Keratinocyte (primary cell): ENCODE measurements around the gene LLGL1. TPM values are rescaled to one million over a fixed set of nuclear protein-coding genes. Genes with fewer than 3 reads are reported as not detected.

Source experiments
- DNase-seq: peaks from one replicate; pipeline ENCODE4 v3.0.0-alpha.2; 2011; ENCODE audit warnings: low read depth, missing footprints, low spot score
- FAIRE-seq: peaks from 2 replicates; lab custom pipeline; 2011; peaks lifted over from hg19 to GRCh38; lab: Jason Lieb, UNC
- H2AFZ ChIP-seq: 2 replicates; pipeline ENCODE4 v1.6.0; 2012; ENCODE audit warnings: low read length, control low read depth, inconsistent platforms; ENCODE audit not compliant: control insufficient read depth
- H3K27ac ChIP-seq: 2 replicates; pipeline ENCODE4 v1.5.1; 2011; ENCODE audit warnings: low read length; ENCODE audit not compliant: control insufficient read depth, insufficient read depth
- H3K27me3 ChIP-seq: 3 replicates; pipeline ENCODE4 v1.6.0; 2011; ENCODE audit warnings: low read length; ENCODE audit not compliant: control insufficient read depth, insufficient read depth; ENCODE audit errors: extremely low read depth
- H3K36me3 ChIP-seq, 2 experiments: 2 replicates in 1 of 2; 3 replicates in 1 of 2; pipeline ENCODE4 v1.5.1; 2011; ENCODE audit warnings: low read length in 2 of 2, mild to moderate bottlenecking in 1 of 2; ENCODE audit not compliant: control insufficient read depth in 2 of 2, insufficient read depth in 2 of 2; ENCODE audit errors: extremely low read depth in 1 of 2
- H3K4me1 ChIP-seq: 3 replicates; pipeline ENCODE4 v1.5.1; 2011; ENCODE audit warnings: low read length; ENCODE audit not compliant: control insufficient read depth, insufficient read depth; ENCODE audit errors: extremely low read depth
- H3K4me2 ChIP-seq: 3 replicates; pipeline ENCODE4 v1.6.0; 2011; ENCODE audit warnings: low read depth, low read length; ENCODE audit not compliant: control insufficient read depth, insufficient read depth; ENCODE audit errors: extremely low read depth
- H3K4me3 ChIP-seq, 3 experiments: fragments of 200-600 bp in 1 of 3; sonication (generic) in 1 of 3; 2 replicates in 2 of 3; 3 replicates in 1 of 3; pipeline ENCODE4 v1.5.1; 2011 to 2016; ENCODE audit warnings: low read length in 3 of 3, mild to moderate bottlenecking in 3 of 3, control low read depth in 2 of 3, inconsistent platforms in 1 of 3, low read depth in 1 of 3, mixed read lengths in 1 of 3, mixed run types in 1 of 3, moderate library complexity in 1 of 3; ENCODE audit not compliant: control insufficient read depth in 2 of 3, insufficient read depth in 2 of 3; ENCODE audit errors: extremely low read depth in 1 of 3
- H3K79me2 ChIP-seq: 2 replicates; pipeline ENCODE4 v1.6.0; 2012; ENCODE audit warnings: low read length; ENCODE audit not compliant: control insufficient read depth, insufficient read depth
- H3K9ac ChIP-seq: 3 replicates; pipeline ENCODE4 v1.6.0; 2011; ENCODE audit warnings: low read length; ENCODE audit not compliant: control insufficient read depth, insufficient read depth; ENCODE audit errors: extremely low read depth
- H3K9me1 ChIP-seq: 3 replicates; pipeline ENCODE4 v1.6.0; 2011; ENCODE audit warnings: low read length; ENCODE audit not compliant: control insufficient read depth, insufficient read depth; ENCODE audit errors: extremely low read depth
- H3K9me3 ChIP-seq: 2 replicates; pipeline ENCODE4 v1.5.1; 2012; ENCODE audit warnings: low read depth, low read length; ENCODE audit not compliant: control insufficient read depth
- H4K20me1 ChIP-seq: 3 replicates; pipeline ENCODE4 v1.6.0; 2011; ENCODE audit warnings: low read length; ENCODE audit not compliant: control insufficient read depth, insufficient read depth; ENCODE audit errors: extremely low read depth
- EZH2 ChIP-seq: IDR thresholded peaks from one replicate; pipeline ENCODE4 v1.6.1; 2012; ENCODE audit warnings: inconsistent platforms, mild to moderate bottlenecking, low read length, moderate library complexity
- dilution Hi-C: fragments of 300-500 bp; cut with MboI; formaldehyde crosslinking; loops from one replicate; pipeline ENCODE4 v1.7.0; 2020; ENCODE audit warnings: low sequenced_read_pairs; ENCODE audit not compliant: extremely low pct_ligation_motif_present
- polyA plus RNA-seq, 5 experiments: library from polyadenylated mRNA; depleted of rRNA in 3 of 5; stranded (reverse) in 3 of 5; stranded (forward) in 1 of 5; unstranded in 1 of 5; fragments of >200 nt; gene quantifications; 1 replicate in 1 of 5; 2 replicates in 3 of 5; 3 replicates in 1 of 5; pipeline versions ENCODE4 v1.2.1 to v1.2.3, GENCODE V29; 2011 to 2012; ENCODE audit warnings: missing spikeins in 2 of 5, low read depth in 1 of 5, low replicate concordance in 1 of 5
- TF ChIP-seq, protein P1 (sequence below), 3 experiments: IDR thresholded peaks in 1 of 3; conservative IDR thresholded peaks in 1 of 3; optimal IDR thresholded peaks in 1 of 3; 2 replicates in 2 of 3; 3 replicates in 1 of 3; pipeline versions ENCODE3 to v1.5.1; 2011; ENCODE audit warnings: low read length in 3 of 3, mild to moderate bottlenecking in 3 of 3, moderate library complexity in 2 of 3, control low read depth in 1 of 3, inconsistent platforms in 1 of 3; ENCODE audit not compliant: insufficient read depth in 2 of 3; ENCODE audit errors: extremely low read depth in 1 of 3

The LLGL1 gene
- polyA plus RNA-seq, 1 donor (not counting 4 experiments of a cell fraction or from before 2014, with no cell fraction given) = 13.8 TPM

DNA sequence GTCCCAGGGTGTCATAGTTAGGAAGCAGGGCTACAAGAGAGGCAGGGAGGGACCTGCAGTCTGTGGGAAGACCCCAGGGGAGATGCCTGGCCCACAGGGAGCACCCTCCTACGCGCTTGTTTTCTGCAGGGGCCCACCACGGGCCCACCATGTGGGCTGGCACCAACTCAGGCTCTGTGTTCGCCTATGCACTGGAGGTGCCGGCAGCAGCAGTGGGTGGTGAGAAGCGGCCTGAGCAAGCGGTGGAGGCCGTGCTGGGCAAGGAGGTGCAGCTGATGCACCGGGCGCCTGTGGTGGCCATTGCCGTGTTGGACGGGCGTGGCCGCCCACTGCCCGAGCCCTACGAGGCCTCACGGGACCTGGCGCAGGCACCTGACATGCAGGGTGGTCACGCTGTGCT is 15.0 kb downstream of the LLGL1 start:
- no peak for DNase-seq
- Histone ChIP-seq H3K4me1 (peaks cover 11% of the 10 kb centered on the region), H3K4me2 (no peak overlapping the region), H3K27me3 (no peaks in the 10 kb centered on the region), H3K79me2 (no peaks in the 10 kb centered on the region), H3K36me3 (peaks cover 25 to 28% of the 10 kb centered on the region in 2 experiments), H4K20me1 (peaks cover 2% of the 10 kb centered on the region), H3K9me1 (no peaks in the 10 kb centered on the region), H3K27ac (no peak overlapping the region), H3K9me3 (no peaks in the 10 kb centered on the region), H3K9ac (no peak overlapping the region), H2AFZ (no peak overlapping the region), H3K4me3 (no peak overlapping the region)
- FAIRE-seq = no peak
- no peak for TF ChIP-seq EZH2
- TF ChIP-seq, protein P1, sequence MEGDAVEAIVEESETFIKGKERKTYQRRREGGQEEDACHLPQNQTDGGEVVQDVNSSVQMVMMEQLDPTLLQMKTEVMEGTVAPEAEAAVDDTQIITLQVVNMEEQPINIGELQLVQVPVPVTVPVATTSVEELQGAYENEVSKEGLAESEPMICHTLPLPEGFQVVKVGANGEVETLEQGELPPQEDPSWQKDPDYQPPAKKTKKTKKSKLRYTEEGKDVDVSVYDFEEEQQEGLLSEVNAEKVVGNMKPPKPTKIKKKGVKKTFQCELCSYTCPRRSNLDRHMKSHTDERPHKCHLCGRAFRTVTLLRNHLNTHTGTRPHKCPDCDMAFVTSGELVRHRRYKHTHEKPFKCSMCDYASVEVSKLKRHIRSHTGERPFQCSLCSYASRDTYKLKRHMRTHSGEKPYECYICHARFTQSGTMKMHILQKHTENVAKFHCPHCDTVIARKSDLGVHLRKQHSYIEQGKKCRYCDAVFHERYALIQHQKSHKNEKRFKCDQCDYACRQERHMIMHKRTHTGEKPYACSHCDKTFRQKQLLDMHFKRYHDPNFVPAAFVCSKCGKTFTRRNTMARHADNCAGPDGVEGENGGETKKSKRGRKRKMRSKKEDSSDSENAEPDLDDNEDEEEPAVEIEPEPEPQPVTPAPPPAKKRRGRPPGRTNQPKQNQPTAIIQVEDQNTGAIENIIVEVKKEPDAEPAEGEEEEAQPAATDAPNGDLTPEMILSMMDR (optimal IDR thresholded peaks at IDR 0.05 in 1 of 3, IDR thresholded peaks at IDR 0.05 in 1 of 3, conservative IDR thresholded peaks at IDR 0.05 in 1 of 3; ENCODE audit: extremely low read depth in 1 of 3, insufficient read depth in 2 of 3, low read length in 3 of 3) = no peak
- dilution Hi-C loops = no loop called here

DNA sequence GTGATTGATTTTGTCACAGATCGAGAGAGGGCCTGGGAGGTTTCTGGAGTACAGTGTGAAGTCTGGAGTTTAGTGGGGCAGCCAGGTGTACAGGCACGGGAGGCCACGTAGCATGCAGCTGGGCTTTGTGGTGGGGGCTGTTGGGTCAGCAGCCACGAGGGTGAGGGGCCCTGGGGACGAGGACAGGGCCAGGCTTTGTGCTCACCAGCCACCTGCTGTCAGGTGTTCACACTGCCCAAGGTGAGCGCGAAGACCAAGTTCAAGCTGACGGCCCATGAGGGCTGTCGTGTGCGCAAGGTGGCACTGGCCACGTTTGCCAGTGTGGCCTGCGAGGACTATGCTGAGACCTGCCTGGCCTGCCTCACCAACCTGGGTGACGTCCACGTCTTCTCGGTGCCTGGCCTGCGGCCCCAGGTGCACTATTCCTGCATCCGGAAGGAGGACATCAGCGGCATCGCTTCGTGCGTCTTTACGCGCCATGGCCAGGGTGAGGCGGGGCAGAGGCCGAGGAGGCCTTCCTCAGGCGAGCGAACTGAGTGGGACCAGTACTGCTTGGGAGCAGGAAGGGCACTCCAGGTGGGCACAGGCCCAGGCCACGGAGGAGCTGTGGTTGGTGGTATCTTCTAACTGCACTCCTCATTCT is 15.9 kb downstream of the LLGL1 start:
- H3K36me3 ChIP-seq = peaks cover 34 to 36% of the 10 kb centered on the region in 2 experiments
- dilution Hi-C loops = no loop called here
- no peak for FAIRE-seq

More for the DNA sequence above, 15.9 kb downstream of the LLGL1 start:
- Histone ChIP-seq H3K9ac (no peak overlapping the region), H3K9me3 (no peaks in the 10 kb centered on the region), H3K4me3 (no peak overlapping the region), H3K79me2 (peaks cover under 1% of the 10 kb centered on the region), H3K9me1 (no peaks in the 10 kb centered on the region), H3K4me2 (no peak overlapping the region), H4K20me1 (peaks cover 9% of the 10 kb centered on the region), H2AFZ (no peak overlapping the region), H3K4me1 (peaks cover 3% of the 10 kb centered on the region), H3K27me3 (no peaks in the 10 kb centered on the region), H3K27ac (no peak overlapping the region)
- DNase-seq = no peak
- TF ChIP-seq EZH2 = no peak
- TF ChIP-seq, protein P1 (optimal IDR thresholded peaks at IDR 0.05 in 1 of 3, IDR thresholded peaks at IDR 0.05 in 1 of 3, conservative IDR thresholded peaks at IDR 0.05 in 1 of 3; ENCODE audit: extremely low read depth in 1 of 3, insufficient read depth in 2 of 3, low read length in 3 of 3) = peak in 1 of 3 experiments; percentile 8
